Fibroblast of peridontal ligament (primary cell): ENCODE results near the gene MACROD2.
"Not testable (repeated sequence)": the region's sequence is repeated elsewhere in the genome, so short reads cannot be mapped to it uniquely, and the experiment has no call there.

Experiments used
- DNase-seq: peaks from one replicate; pipeline ENCODE4 v3.0.0-alpha.2; 2010; ENCODE audit errors: extremely low read depth

The MACROD2 gene

GRCh38 chr20:14410869-14411555, 415.7 kb downstream of the MACROD2 start:
- DNase-seq = peak; percentile 20

- DNase-seq = no peak
These were observed 416.9 kb downstream of the MACROD2 start for GRCh38 chr20:14412065-14412681.

GRCh38 chr20:14413835-14414234, 418.5 kb downstream of the MACROD2 start:
- DNase-seq = no peak

- DNase-seq = no peak
These were observed 419.2 kb downstream of the MACROD2 start for GRCh38 chr20:14414560-14414959.

GRCh38 chr20:14415467-14415866, 420.2 kb downstream of the MACROD2 start:
- DNase-seq = no peak

- DNase-seq = peak; percentile 40
These were observed 423.1 kb downstream of the MACROD2 start for GRCh38 chr20:14418376-14418775.

- no peak for DNase-seq
These were observed 427.6 kb downstream of the MACROD2 start for GRCh38 chr20:14422892-14423291.

- no peak for DNase-seq
These were observed 436.3 kb downstream of the MACROD2 start for GRCh38 chr20:14431568-14431967.

- DNase-seq = no peak
These were observed 436.8 kb downstream of the MACROD2 start for GRCh38 chr20:14432085-14432484.

GRCh38 chr20:14432597-14432996, 437.3 kb downstream of the MACROD2 start:
- DNase-seq = no peak

- peak; percentile 69 for DNase-seq
These were observed 439.2 kb downstream of the MACROD2 start for GRCh38 chr20:14434384-14435136.

GRCh38 chr20:14441201-14441600, 445.9 kb downstream of the MACROD2 start:
- DNase-seq = peak; percentile 62

- peak; percentile 40 for DNase-seq
These were observed 448.8 kb downstream of the MACROD2 start for GRCh38 chr20:14444106-14444505.

- peak; percentile 82 for DNase-seq
These were observed 450.0 kb downstream of the MACROD2 start for GRCh38 chr20:14445310-14445709.

- no peak for DNase-seq
These were observed 450.6 kb downstream of the MACROD2 start for GRCh38 chr20:14445902-14446301.

- DNase-seq = peak; percentile 44
These were observed 451.1 kb downstream of the MACROD2 start for GRCh38 chr20:14446446-14446845.

- DNase-seq = no peak
These were observed 454.0 kb downstream of the MACROD2 start for GRCh38 chr20:14449323-14449722.

GRCh38 chr20:14450256-14450655, 454.9 kb downstream of the MACROD2 start:
- DNase-seq = no peak

GRCh38 chr20:14451458-14451857, 456.1 kb downstream of the MACROD2 start:
- no peak for DNase-seq

- DNase-seq = no peak
These were observed 457.9 kb downstream of the MACROD2 start for GRCh38 chr20:14453259-14453658.

- DNase-seq = peak; percentile 66
These were observed 459.0 kb downstream of the MACROD2 start for GRCh38 chr20:14454296-14454695.

- DNase-seq = not testable (repeated sequence)
These were observed 471.9 kb downstream of the MACROD2 start for GRCh38 chr20:14467104-14467827.
